Measurements from ENCODE around the gene GREB1L.

Gene GREB1L

DNA sequence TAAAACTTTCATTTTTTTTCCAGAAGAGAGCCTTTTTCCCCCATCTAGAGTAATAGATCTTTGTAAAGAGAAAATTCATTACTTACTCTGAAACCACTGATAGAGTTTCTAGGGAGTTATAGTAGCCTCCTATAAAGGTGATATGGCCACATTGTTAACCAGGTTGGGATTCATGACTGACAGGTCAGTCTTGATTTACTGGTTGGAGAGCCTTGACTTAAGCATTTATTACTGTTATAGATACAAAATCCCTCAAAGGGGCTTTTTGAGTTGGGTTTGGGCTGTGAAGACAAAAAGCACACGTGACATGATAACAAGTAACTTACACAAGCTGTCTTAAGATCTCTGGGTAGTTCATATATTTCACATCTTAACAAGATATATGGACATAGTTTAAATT lies 141.0 kb downstream of the GREB1L start:
- TF ChIP-seq, protein P1, sequence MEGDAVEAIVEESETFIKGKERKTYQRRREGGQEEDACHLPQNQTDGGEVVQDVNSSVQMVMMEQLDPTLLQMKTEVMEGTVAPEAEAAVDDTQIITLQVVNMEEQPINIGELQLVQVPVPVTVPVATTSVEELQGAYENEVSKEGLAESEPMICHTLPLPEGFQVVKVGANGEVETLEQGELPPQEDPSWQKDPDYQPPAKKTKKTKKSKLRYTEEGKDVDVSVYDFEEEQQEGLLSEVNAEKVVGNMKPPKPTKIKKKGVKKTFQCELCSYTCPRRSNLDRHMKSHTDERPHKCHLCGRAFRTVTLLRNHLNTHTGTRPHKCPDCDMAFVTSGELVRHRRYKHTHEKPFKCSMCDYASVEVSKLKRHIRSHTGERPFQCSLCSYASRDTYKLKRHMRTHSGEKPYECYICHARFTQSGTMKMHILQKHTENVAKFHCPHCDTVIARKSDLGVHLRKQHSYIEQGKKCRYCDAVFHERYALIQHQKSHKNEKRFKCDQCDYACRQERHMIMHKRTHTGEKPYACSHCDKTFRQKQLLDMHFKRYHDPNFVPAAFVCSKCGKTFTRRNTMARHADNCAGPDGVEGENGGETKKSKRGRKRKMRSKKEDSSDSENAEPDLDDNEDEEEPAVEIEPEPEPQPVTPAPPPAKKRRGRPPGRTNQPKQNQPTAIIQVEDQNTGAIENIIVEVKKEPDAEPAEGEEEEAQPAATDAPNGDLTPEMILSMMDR (conservative IDR thresholded peaks at IDR 0.05; ENCODE audit: low read depth, low read length): no peak
- no peak for DNase-seq (ENCODE audit: low read depth)
- H3K4me3 ChIP-seq (ENCODE audit: low read length): no peak overlapping the region

DNA sequence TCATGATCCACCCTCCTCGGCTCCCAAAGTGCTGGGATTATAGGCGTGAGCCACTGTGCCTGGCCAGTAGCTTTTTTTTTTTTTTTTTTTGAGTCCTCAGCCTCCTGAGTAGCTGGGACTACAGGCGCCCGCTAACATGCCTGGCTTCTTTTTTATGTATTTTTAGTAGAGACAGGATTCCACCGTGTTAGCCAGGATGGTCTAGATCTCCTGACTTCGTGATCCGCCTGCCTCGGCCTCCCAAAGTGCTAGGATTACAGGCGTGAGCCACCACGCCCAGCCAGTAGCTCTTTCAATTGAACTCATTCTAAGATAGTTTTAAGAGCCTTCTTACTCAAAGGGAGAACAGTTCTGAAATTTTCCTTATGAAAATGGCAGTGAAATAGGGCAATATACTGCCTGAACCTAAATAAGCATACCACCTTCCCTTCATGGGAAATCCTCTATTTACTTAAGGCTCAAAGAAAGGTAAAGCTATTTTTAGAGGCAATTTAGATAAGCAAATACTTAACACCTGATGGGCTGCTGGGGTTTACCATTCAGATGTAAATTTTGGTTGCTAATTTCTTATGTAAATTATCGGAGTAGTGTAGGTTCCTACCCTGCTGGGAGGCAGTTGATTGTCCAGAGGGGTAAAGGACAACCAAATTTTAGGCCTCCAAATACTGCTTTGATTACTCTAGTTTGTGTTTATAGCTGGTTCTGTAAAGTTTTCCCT lies 144.7 kb downstream of the GREB1L start:
- TF ChIP-seq, protein P1 (conservative IDR thresholded peaks at IDR 0.05; ENCODE audit: low read depth, low read length): no peak
- no peak overlapping the region for H3K4me3 ChIP-seq (ENCODE audit: low read length)

DNA sequence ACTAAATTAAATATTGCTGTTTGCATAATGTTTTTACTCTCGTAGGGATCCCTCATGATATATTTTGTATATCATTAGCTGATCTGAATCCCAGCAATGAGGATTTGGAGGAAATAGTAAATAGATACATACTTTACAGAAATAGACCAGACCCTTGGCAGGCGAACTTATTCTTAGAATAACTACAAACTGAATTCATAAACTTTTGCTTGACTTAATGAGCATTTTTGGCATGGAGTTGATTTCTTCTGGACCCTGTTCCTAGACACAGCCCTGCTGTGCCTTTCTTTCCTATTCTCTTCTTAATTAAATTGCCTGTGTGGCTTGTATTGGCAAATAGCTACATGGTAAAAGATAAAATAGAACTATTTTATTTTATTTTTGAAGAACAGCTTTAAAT lies 145.9 kb downstream of the GREB1L start:
- DNase-seq (ENCODE audit: low read depth): no peak
- no peak overlapping the region for H3K4me3 ChIP-seq (ENCODE audit: low read length)
- TF ChIP-seq, protein P1 (conservative IDR thresholded peaks at IDR 0.05; ENCODE audit: low read depth, low read length): no peak

More for the DNA sequence above, 144.7 kb downstream of the GREB1L start:
- DNase-seq (ENCODE audit: low read depth): no peak

DNA sequence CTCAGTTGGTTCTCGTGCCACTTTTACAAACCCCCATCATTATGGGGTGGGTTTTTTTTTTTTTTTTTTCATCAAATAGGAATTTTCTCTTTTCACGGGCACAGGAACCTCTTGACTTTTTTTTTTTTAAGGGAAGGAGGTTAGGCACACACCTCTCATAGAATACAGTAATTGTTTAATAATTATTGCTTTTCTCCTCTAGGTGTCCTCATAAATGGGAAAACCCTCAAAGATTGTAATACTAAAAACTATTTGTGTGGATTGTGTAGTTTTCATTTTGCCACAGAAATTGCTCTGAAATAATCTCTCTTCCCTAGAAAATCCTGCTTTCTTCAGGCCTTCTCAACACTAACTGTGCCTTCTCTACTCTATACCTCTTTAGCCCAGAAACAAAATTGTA lies 147.3 kb downstream of the GREB1L start:
- TF ChIP-seq, protein P1 (conservative IDR thresholded peaks at IDR 0.05; ENCODE audit: low read depth, low read length): peak; percentile 11
- H3K4me3 ChIP-seq (ENCODE audit: low read length): no peak overlapping the region
- DNase-seq (ENCODE audit: low read depth): no peak

DNA sequence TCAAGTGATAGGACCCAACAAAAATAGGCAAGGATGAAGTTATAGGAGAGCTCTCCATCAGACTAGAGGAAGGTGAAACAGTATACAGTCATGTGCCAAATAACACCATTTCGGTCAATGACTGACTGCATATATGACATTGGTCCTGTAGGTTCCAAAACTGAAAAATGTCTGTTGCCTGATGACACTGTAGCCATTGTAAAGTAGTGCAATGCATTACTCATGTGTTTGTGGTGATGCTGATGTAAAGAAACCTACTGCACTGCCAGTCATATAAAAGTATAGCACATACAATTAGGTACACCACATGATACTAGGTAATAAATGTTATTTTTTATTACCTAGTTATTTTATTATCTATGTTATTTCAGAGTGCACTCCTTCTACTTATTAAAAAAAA lies 147.9 kb downstream of the GREB1L start:
- TF ChIP-seq, protein P1 (conservative IDR thresholded peaks at IDR 0.05; ENCODE audit: low read depth, low read length): no peak
- DNase-seq (ENCODE audit: low read depth): no peak
- H3K4me3 ChIP-seq (ENCODE audit: low read length): no peak overlapping the region

DNA sequence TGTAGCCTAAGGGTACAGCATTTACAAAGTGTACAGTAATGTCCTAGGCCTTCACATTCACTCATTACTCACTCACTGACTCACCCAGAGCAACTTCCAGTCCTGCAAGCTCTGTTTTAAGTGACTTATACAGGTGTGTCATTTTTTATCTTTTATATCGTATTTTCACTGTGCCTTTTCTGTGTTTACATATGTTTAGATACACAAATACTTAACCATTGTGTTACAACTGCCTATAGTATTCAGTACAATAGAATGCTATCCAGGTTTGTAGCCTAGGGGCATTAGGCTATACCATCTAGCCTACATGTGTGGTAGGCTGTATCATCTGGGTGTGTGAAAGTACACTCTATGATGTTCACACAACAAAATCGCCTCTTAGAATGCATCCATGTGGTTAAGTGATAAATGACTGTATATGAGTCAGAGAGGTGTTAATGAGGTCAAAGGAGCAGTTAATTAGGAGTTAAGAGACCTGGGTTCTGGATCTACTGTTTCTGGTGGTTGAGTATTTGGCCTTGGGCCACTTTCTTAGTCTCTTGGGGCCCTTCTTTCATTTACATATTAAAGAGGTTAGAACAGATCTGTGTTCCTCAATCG lies 149.1 kb downstream of the GREB1L start:
- TF ChIP-seq, protein P1 (conservative IDR thresholded peaks at IDR 0.05; ENCODE audit: low read depth, low read length): no peak
- DNase-seq (ENCODE audit: low read depth): peak; percentile 23
- H3K4me3 ChIP-seq (ENCODE audit: low read length): no peak overlapping the region

DNA sequence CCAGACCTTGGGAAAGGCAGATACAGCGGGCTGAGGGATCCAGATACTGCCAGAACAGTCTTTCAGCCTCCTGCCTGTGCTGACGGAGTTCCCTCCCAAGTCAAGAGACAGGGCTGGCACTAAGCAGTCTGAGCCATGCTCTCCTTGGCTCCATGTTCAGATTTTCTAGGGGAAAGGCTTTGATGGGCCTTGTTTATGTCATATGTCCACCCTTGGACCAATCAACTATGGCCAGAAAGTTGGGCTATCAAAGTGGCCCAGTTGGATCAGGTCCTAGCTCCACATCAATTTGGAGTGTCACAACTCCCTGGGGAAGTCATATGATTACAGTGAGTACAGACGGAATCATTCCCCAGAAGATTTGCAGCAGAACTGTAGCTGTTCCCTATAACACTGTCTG lies 152.0 kb downstream of the GREB1L start:
- H3K4me3 ChIP-seq (ENCODE audit: low read length): no peak overlapping the region
- no peak for DNase-seq (ENCODE audit: low read depth)
- TF ChIP-seq, protein P1 (conservative IDR thresholded peaks at IDR 0.05; ENCODE audit: low read depth, low read length): no peak

Measured in retinal pigment epithelial cell (primary cell).